Activated CD4-positive, alpha-beta T cell treated with anti-CD3 and anti-CD28 coated beads, Interleukin-2, amount 10 ng/mL, durations not matched to agents 7 days and 5 days (primary cell): ENCODE results near the gene PLA2G4A. TPM values are rescaled to one million over a fixed set of nuclear protein-coding genes. Genes with fewer than 3 reads are reported as not detected.
A peak's percentile ranks its signal among the peaks of the same experiment; 100 is the strongest.

ENCODE experiments used
- CTCF ChIA-PET: fragments of 350-600 bp; sonication (Branson Sonifier 250); formaldehyde crosslinking; loops from one replicate; lab custom pipeline; 2021; ENCODE audit warnings: antibody characterized with exemption; lab: Charles Lee
- POLR2A ChIA-PET: fragments of 350-600 bp; sonication (Branson Sonifier 250); formaldehyde crosslinking; loops from one replicate; lab custom pipeline; 2021; ENCODE audit warnings: antibody characterized with exemption; lab: Charles Lee
- DNase-seq: peaks from one replicate; pipeline ENCODE4 v3.0.0-alpha.2; 2020
- H3K27ac Mint-ChIP-seq: one replicate; pipeline ENCODE4 v1.8.0; 2021; ENCODE audit warnings: mild to moderate bottlenecking, moderate library complexity, mixed read lengths
- H3K27me3 Mint-ChIP-seq: one replicate; pipeline ENCODE4 v1.8.0; 2021; ENCODE audit warnings: mixed read lengths
- H3K36me3 Mint-ChIP-seq: one replicate; pipeline ENCODE4 v1.8.0; 2021; ENCODE audit warnings: low read depth, mixed read lengths
- H3K4me1 Mint-ChIP-seq: one replicate; pipeline ENCODE4 v1.8.0; 2021; ENCODE audit warnings: mixed read lengths
- H3K4me3 Mint-ChIP-seq: one replicate; pipeline ENCODE4 v1.8.0; 2021; ENCODE audit warnings: mild to moderate bottlenecking, moderate library complexity, mixed read lengths
- H3K9me3 Mint-ChIP-seq: one replicate; pipeline ENCODE4 v1.8.0; 2021; ENCODE audit warnings: mixed read lengths
- total RNA-seq, 2 experiments: library from RNA; stranded (reverse); gene quantifications; one replicate each; pipeline ENCODE4 v1.2.3, GENCODE V29; 2021

Gene PLA2G4A
- not detected for total RNA-seq

GRCh38 chr1:186828611-186829454, at the start of gene PLA2G4A:
PLA2G4A (plus strand) TSS chr1:186828949; CDS start chr1:186854355, 25,406 bp downstream.
- Mint-ChIP-seq H3K27me3 (peaks cover 23% of the 10 kb centered on the region), H3K4me1 (peaks cover 9% of the 10 kb centered on the region), H3K27ac (no peak within 1 kb of the TSS), H3K4me3 (peak within 1 kb of the TSS; percentile 69), H3K9me3 (no peaks in the 10 kb centered on the region), H3K36me3 (no peaks in the 10 kb centered on the region)
- CTCF ChIA-PET = no interaction called here
- POLR2A ChIA-PET = no interaction called here
- peak; percentile 8 for DNase-seq

DNA sequence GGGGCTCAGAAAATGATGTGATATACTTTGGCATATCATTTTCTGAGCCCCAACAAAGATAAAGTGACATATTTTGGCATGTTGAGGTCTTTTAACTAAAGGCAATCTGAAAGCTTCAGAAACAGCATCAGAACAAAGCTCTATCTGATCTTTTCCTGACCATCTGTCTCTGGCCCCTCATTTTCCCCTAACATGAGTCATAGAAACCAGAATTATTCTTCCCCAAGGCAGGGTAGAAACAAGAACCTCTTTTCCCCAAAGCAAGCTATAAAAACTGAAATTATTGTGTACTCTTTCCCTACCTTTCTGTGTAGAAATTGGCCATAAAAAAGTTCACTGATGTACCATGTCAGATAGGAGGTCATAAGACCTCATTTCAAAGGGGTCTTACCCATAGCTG, 48.7 kb upstream of the PLA2G4A start:
- no peak for DNase-seq
- POLR2A ChIA-PET = no interaction called here
- H3K36me3 Mint-ChIP-seq = no peaks in the 10 kb centered on the region
- H3K9me3 Mint-ChIP-seq = no peaks in the 10 kb centered on the region
- H3K27me3 Mint-ChIP-seq = peaks cover 3% of the 10 kb centered on the region
- peaks cover 3% of the 10 kb centered on the region for H3K4me1 Mint-ChIP-seq
- H3K27ac Mint-ChIP-seq = no peak overlapping the region
- H3K4me3 Mint-ChIP-seq = no peak overlapping the region
- CTCF ChIA-PET = no interaction called here

GRCh38 chr1:186781730-186782129, 47.0 kb upstream of the PLA2G4A start:
- ChIA-PET CTCF (no interaction called here), POLR2A (no interaction called here)
- Mint-ChIP-seq H3K4me3 (no peak overlapping the region), H3K4me1 (no peaks in the 10 kb centered on the region), H3K36me3 (no peaks in the 10 kb centered on the region), H3K27me3 (peaks cover 3% of the 10 kb centered on the region), H3K9me3 (no peaks in the 10 kb centered on the region), H3K27ac (no peak overlapping the region)
- DNase-seq = no peak

DNA sequence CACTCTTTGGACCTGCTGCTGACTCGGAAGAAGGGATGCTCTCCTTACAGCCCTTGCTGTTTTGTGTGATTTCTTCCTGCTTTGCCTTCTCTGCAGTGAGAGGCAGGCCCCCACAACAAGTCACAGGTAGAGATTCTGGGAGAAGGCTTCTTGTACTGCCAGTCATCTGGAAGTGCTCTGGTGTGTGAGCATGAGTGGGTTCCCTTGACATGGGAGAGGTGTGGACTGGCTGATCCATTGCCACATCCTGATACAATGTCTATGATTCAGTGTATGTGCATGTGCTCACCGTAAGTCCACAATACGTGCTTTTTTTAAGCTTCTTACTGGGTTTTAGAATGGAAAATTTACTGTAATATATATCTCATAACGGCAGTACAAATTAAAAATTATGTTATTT, 46.0 kb upstream of the PLA2G4A start:
- no peaks in the 10 kb centered on the region for H3K4me1 Mint-ChIP-seq
- H3K27me3 Mint-ChIP-seq = peaks cover 3% of the 10 kb centered on the region
- no peak for DNase-seq
- H3K9me3 Mint-ChIP-seq = no peaks in the 10 kb centered on the region
- no peaks in the 10 kb centered on the region for H3K36me3 Mint-ChIP-seq
- CTCF ChIA-PET = interaction anchor here (0.8 kb wide), 1 partner anchor 12 kb away, joined by 4 read pairs; no protein-coding TSS in a partner anchor
- POLR2A ChIA-PET = no interaction called here
- H3K27ac Mint-ChIP-seq = no peak overlapping the region
- H3K4me3 Mint-ChIP-seq = no peak overlapping the region

- Mint-ChIP-seq H3K27ac (no peak overlapping the region), H3K36me3 (no peaks in the 10 kb centered on the region), H3K9me3 (no peaks in the 10 kb centered on the region), H3K27me3 (peaks cover 3% of the 10 kb centered on the region), H3K4me3 (no peak overlapping the region), H3K4me1 (no peaks in the 10 kb centered on the region)
- CTCF ChIA-PET = interaction anchor here (0.8 kb wide), 1 partner anchor 12 kb away, joined by 4 read pairs; no protein-coding TSS in a partner anchor
- DNase-seq = no peak
- POLR2A ChIA-PET = no interaction called here
Observed at GRCh38 chr1:186783193-186783592, 45.6 kb upstream of the PLA2G4A start.

DNA sequence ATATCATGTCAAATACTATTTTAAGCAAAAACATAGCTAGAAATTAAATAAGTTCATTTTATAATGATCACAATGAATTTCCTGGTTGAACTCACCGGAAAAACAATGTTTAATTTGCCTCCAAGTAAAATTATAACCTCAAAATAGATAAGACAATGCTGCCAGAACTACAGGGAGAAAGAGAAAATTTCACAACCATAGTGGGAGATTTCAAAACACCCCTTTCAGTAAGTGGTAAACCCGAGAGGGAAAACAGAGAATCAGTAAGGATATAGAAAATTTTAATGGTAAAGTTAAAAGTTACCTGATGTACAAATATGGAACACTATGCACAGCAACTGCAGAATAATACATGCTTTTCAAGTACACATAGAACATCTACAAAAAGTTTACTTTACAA, 43.2 kb upstream of the PLA2G4A start:
- Mint-ChIP-seq H3K9me3 (no peaks in the 10 kb centered on the region), H3K27me3 (no peaks in the 10 kb centered on the region), H3K27ac (no peak overlapping the region), H3K36me3 (no peaks in the 10 kb centered on the region), H3K4me1 (no peaks in the 10 kb centered on the region), H3K4me3 (no peak overlapping the region)
- POLR2A ChIA-PET = no interaction called here
- no peak for DNase-seq
- CTCF ChIA-PET = no interaction called here

GRCh38 chr1:186790101-186790500, 38.6 kb upstream of the PLA2G4A start:
- POLR2A ChIA-PET = no interaction called here
- DNase-seq = no peak
- H3K9me3 Mint-ChIP-seq = no peaks in the 10 kb centered on the region
- H3K36me3 Mint-ChIP-seq = no peaks in the 10 kb centered on the region
- no peak overlapping the region for H3K27ac Mint-ChIP-seq
- no peak overlapping the region for H3K4me3 Mint-ChIP-seq
- H3K4me1 Mint-ChIP-seq = no peaks in the 10 kb centered on the region
- CTCF ChIA-PET = no interaction called here
- H3K27me3 Mint-ChIP-seq = no peaks in the 10 kb centered on the region

GRCh38 chr1:186792870-186793581, 35.7 kb upstream of the PLA2G4A start:
- DNase-seq = no peak
- ChIA-PET POLR2A (no interaction called here), CTCF (no interaction called here)
- Mint-ChIP-seq H3K9me3 (no peaks in the 10 kb centered on the region), H3K27ac (no peak overlapping the region), H3K4me3 (no peak overlapping the region), H3K36me3 (no peaks in the 10 kb centered on the region), H3K27me3 (no peaks in the 10 kb centered on the region), H3K4me1 (no peaks in the 10 kb centered on the region)

DNA sequence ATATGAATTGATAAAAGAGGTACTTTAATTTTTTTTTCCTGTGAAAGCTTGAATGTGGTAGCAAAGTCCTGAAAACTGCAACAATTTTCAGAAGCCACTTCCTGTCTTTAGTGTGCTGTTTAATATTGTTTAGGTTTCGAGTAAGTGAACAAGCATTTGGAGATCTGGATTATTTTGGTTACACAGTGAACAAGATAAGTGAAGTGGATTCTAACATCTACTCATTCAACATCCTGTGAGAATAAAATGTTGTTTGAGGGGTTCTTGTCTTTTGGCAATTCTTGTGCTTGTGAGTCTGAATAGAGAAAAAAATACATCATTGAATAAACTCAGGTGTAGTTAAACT, 35.2 kb upstream of the PLA2G4A start:
- H3K4me1 Mint-ChIP-seq = no peaks in the 10 kb centered on the region
- no peaks in the 10 kb centered on the region for H3K36me3 Mint-ChIP-seq

DNA sequence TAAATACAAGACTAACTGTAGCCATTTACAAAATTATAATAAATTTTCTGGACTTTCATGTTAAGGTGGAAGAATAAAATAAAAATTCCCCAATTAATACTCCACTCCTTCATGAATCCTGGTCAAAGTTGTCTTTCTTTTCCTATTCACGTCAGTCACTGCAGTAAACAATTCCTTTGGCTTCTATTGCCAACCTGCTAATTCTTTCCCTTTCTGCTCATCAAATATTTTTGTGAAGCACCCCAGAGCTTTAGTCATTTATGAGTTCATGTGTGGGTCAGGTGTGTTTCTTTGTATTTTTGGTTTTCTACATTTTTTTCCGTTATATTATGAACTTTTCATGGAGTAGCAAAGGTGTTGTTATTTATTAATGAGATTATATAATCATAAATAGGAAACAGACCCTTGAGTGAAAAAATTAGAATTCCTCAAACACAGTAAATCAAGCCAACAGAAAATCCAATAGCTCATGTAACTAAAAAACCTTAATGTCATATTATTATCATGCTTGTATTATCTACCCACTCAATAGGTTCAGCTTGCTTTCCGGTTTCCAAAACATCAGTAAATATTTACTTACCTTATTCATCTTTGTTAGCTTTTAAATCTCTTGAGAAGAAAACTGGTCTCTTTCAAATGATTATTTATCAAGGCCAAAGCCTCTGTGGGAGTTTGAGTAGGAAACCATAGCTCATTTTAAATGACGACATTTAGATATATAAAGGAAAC, 29.6 kb upstream of the PLA2G4A start:
- no peak for DNase-seq
- Mint-ChIP-seq H3K36me3 (no peaks in the 10 kb centered on the region), H3K9me3 (no peaks in the 10 kb centered on the region), H3K27ac (no peak overlapping the region), H3K4me3 (no peak overlapping the region), H3K27me3 (no peaks in the 10 kb centered on the region), H3K4me1 (no peaks in the 10 kb centered on the region)
- ChIA-PET CTCF (no interaction called here), POLR2A (no interaction called here)

More for the DNA sequence above, 35.2 kb upstream of the PLA2G4A start:
- Mint-ChIP-seq H3K27ac (no peak overlapping the region), H3K9me3 (no peaks in the 10 kb centered on the region), H3K27me3 (no peaks in the 10 kb centered on the region), H3K4me3 (no peak overlapping the region)
- ChIA-PET CTCF (no interaction called here), POLR2A (no interaction called here)
- no peak for DNase-seq

- no peak overlapping the region for H3K4me3 Mint-ChIP-seq
- POLR2A ChIA-PET = no interaction called here
Observed at GRCh38 chr1:186799689-186800054, 29.1 kb upstream of the PLA2G4A start.

DNA sequence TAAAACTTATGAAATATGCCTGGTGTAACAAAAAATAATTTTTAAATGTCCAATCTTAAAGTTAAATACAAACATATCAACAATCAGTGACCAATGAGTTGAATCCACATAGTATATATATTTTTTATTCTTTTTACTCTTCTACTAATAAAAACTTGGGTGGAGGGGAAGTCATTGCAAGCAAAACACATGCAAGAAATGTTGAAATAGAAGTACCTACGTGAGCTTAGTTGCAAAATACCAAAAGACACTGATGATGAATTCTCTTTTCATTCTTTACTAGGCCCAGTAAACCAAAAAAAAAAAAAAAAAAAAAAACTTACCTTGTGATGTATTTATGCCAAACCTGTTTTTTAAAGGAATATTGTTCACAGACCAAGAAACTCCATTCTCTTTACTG, 26.4 kb upstream of the PLA2G4A start:
- H3K9me3 Mint-ChIP-seq = no peaks in the 10 kb centered on the region
- DNase-seq = no peak
- ChIA-PET POLR2A (interaction anchor here (0.6 kb wide), 1 partner anchor 210 kb away, joined by 4 read pairs; no protein-coding TSS in a partner anchor), CTCF (no interaction called here)
- no peaks in the 10 kb centered on the region for H3K27me3 Mint-ChIP-seq
- no peak overlapping the region for H3K27ac Mint-ChIP-seq
- H3K4me3 Mint-ChIP-seq = no peak overlapping the region
- H3K4me1 Mint-ChIP-seq = no peaks in the 10 kb centered on the region
- H3K36me3 Mint-ChIP-seq = no peaks in the 10 kb centered on the region

More at GRCh38 chr1:186799689-186800054, 29.1 kb upstream of the PLA2G4A start:
- no peak for DNase-seq
- CTCF ChIA-PET = no interaction called here
- no peaks in the 10 kb centered on the region for H3K27me3 Mint-ChIP-seq
- no peak overlapping the region for H3K27ac Mint-ChIP-seq
- no peaks in the 10 kb centered on the region for H3K4me1 Mint-ChIP-seq
- H3K36me3 Mint-ChIP-seq = no peaks in the 10 kb centered on the region
- no peaks in the 10 kb centered on the region for H3K9me3 Mint-ChIP-seq

- no peak overlapping the region for H3K4me3 Mint-ChIP-seq
Observed at GRCh38 chr1:186804679-186805078, 24.1 kb upstream of the PLA2G4A start.

More at GRCh38 chr1:186804679-186805078, 24.1 kb upstream of the PLA2G4A start:
- no peaks in the 10 kb centered on the region for H3K27me3 Mint-ChIP-seq
- H3K27ac Mint-ChIP-seq = no peak overlapping the region
- H3K4me1 Mint-ChIP-seq = no peaks in the 10 kb centered on the region
- POLR2A ChIA-PET = no interaction called here
- CTCF ChIA-PET = no interaction called here
- H3K36me3 Mint-ChIP-seq = no peaks in the 10 kb centered on the region
- DNase-seq = no peak
- H3K9me3 Mint-ChIP-seq = no peaks in the 10 kb centered on the region
